Lung (tissue), 12 donors: ENCODE data around the gene LGALS12. TPM values are rescaled to one million over a fixed set of nuclear protein-coding genes. Genes with fewer than 3 reads are reported as not detected.

Experiments used
- ATAC-seq: fragments of 200-7000 bp; cut with Tn5 transposase; one replicate; pipeline ENCODE4 v1.9.1; 2020; ENCODE audit warnings: moderate number of reproducible peaks; ENCODE audit not compliant: insufficient read depth, low FRiP score
- DNase-seq, 3 donors: peaks; one replicate each; pipeline ENCODE4 v3.0.0-alpha.2; 2013 to 2017
- H3K27ac ChIP-seq, 2 donors: one replicate each; pipeline ENCODE4 v1.5.1; 2013; ENCODE audit warnings: mild to moderate bottlenecking in 2 of 2, moderate library complexity in 2 of 2, control low read depth in 1 of 2, inconsistent platforms in 1 of 2, low read depth in 1 of 2, low read length in 1 of 2
- H3K27me3 ChIP-seq, 3 donors: one replicate each; pipeline ENCODE4 v1.5.1; 2013; ENCODE audit warnings: low read length in 2 of 3; ENCODE audit not compliant: control insufficient read depth in 3 of 3, insufficient read depth in 3 of 3
- H3K36me3 ChIP-seq, 4 donors: one replicate each; pipeline ENCODE4 v1.5.1; 2013; ENCODE audit warnings: low read length in 4 of 4, mild to moderate bottlenecking in 1 of 4, moderate library complexity in 1 of 4; ENCODE audit not compliant: control insufficient read depth in 4 of 4, insufficient read depth in 4 of 4
- H3K4me1 ChIP-seq, 5 donors: one replicate each; pipeline ENCODE4 v1.5.1; 2013; ENCODE audit warnings: low read length in 5 of 5, mild to moderate bottlenecking in 2 of 5, moderate library complexity in 1 of 5; ENCODE audit not compliant: control insufficient read depth in 5 of 5, insufficient read depth in 5 of 5
- H3K4me3 ChIP-seq: one replicate; pipeline ENCODE4 v1.5.1; 2013; ENCODE audit warnings: mild to moderate bottlenecking, control low read depth, moderate library complexity
- H3K9ac ChIP-seq, 2 donors: one replicate each; pipeline ENCODE4 v1.5.1; 2013; ENCODE audit warnings: low read length in 2 of 2, control low read depth in 1 of 2; ENCODE audit not compliant: insufficient read depth in 1 of 2
- H3K9me3 ChIP-seq, 4 donors: one replicate each; pipeline ENCODE4 v1.5.1; 2013; ENCODE audit warnings: low read length in 3 of 4, mild to moderate bottlenecking in 1 of 4, moderate library complexity in 1 of 4; ENCODE audit not compliant: control insufficient read depth in 4 of 4, insufficient read depth in 3 of 4
- CTCF ChIP-seq: IDR thresholded peaks from 2 replicates; pipeline ENCODE4 v1.5.1; 2012; ENCODE audit warnings: mild to moderate bottlenecking; ENCODE audit errors: control extremely low read depth, extremely low read depth
- WGBS, 2 donors: extraction: QIAGEN DNeasy Blood & Tissue Kit; methylation state at CpG; one replicate each; pipeline ENCODE4 v1.1.7; 2013; 5-methylcytosine and 5-hydroxymethylcytosine counted together
- polyA plus RNA-seq, 2 donors: library from polyadenylated mRNA; stranded (reverse); fragments of 200-250 nt; gene quantifications; one replicate each; pipeline ENCODE4 v1.2.1, GENCODE V29; 2013
- total RNA-seq, 2 donors: library from RNA; depleted of rRNA in 1 of 2; stranded (reverse); fragments of >200 nt in 1 of 2; gene quantifications; one replicate each; pipeline ENCODE4 v1.2.1, GENCODE V29; 2014 to 2021
- donor health status: control.
- donor health status: control.
- donor health status: Bipolar disorder and iron deficiency.
- donor health status: healthy.
- donor health status: DM: yes; HTN: yes; CAD: no.

Gene LGALS12
- total and polyA plus RNA-seq, 4 donors = 0.43 to 1.3 (median 0.87) TPM

DNA sequence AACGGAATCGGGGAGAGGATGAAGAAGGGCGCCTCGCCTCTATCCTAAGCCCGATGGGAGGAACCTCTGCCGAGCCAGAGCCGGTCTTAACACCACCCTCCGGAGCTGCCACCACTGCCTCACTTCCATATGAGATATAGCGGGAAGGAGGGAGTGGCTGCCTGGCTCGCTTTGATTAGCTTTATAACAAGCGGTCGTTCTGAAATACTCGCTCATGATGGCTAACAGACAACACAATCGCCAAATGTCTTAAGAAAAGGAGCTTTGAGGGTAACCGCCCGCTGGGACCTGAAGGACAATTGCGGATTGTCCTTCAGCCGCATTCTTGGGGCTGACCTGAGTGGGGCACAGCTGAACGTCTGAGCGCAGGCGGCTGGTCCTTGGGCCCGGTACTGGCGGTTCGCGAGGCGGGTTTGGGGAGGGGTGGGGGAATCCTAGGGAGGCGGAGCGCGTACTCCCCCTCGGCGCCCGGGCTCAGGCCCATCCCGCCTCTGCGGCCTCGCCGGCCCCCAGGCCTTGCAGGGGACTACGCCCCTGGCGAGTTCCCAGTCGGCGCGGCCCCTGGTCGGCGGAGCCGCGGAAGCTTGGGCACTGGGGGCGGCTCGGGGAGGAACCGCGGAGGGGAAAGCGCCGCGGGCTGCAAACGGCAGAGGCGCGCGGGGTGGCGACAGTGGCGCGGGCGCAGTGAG lies 15.2 kb upstream of the LGALS12 start, which contains the start of gene PLAAT5:
Gene PLAAT5 (minus strand): TSS at position 617 of the 689 bp plus-strand sequence. CDS start 133 bp downstream, at position 484.
- ATAC-seq (peak; percentile 68), DNase-seq (peak; percentile 49 to 67 (median 51))
- H3K9ac ChIP-seq = peak within 1 kb of the TSS in 1 of 2 donors; percentile 72
- no peak for TF ChIP-seq CTCF
- H3K36me3 ChIP-seq = no peaks in the 10 kb centered on the region
- peaks cover 0 to 10% (median 6%) of the 10 kb centered on the region in 5 donors for H3K4me1 ChIP-seq
- peak within 1 kb of the TSS; percentile 52 for H3K4me3 ChIP-seq
- no peaks in the 10 kb centered on the region for H3K9me3 ChIP-seq
- H3K27ac ChIP-seq = peak within 1 kb of the TSS in 1 of 2 donors; percentile 84
- peaks cover 0 to 18% (median 0%) of the 10 kb centered on the region in 3 donors for H3K27me3 ChIP-seq
- WGBS, 2 donors = 11 to 12% methylated on average over 59 to 60 of the region's 60 CpGs

GRCh38 chr11:63491240-63491587 lies 14.7 kb upstream of the LGALS12 start:
- H3K27ac ChIP-seq = peak overlapping the region in 1 of 2 donors; percentile 84
- TF ChIP-seq CTCF = no peak
- no peaks in the 10 kb centered on the region for H3K36me3 ChIP-seq
- peaks cover 0 to 10% (median 6%) of the 10 kb centered on the region in 5 donors for H3K4me1 ChIP-seq
- no peaks in the 10 kb centered on the region for H3K9me3 ChIP-seq
- DNase-seq (no peak), ATAC-seq (no peak)
- H3K4me3 ChIP-seq = peak overlapping the region; percentile 52
- H3K27me3 ChIP-seq = peaks cover 0 to 18% (median 0%) of the 10 kb centered on the region in 3 donors
- 2% methylated on average over 13 of the region's 13 CpGs for WGBS, 2 donors
- peak overlapping the region in 1 of 2 donors; percentile 72 for H3K9ac ChIP-seq

- H3K4me1 ChIP-seq = peaks cover 0 to 10% (median 6%) of the 10 kb centered on the region in 5 donors
- H3K4me3 ChIP-seq = no peak overlapping the region
- no peak for ATAC-seq
Observed at GRCh38 chr11:63491636-63492372, 14.1 kb upstream of the LGALS12 start.

More at GRCh38 chr11:63491636-63492372, 14.1 kb upstream of the LGALS12 start:
- H3K36me3 ChIP-seq = no peaks in the 10 kb centered on the region
- peaks cover 0 to 18% (median 0%) of the 10 kb centered on the region in 3 donors for H3K27me3 ChIP-seq
- peak in 2 of 3 donors; percentile 30 to 50 for DNase-seq
- H3K9ac ChIP-seq = peak overlapping the region in 1 of 2 donors; percentile 72
- WGBS, 2 donors = 29 to 45% methylated on average over 11 of the region's 11 CpGs
- no peaks in the 10 kb centered on the region for H3K9me3 ChIP-seq
- no peak overlapping the region for H3K27ac ChIP-seq
- TF ChIP-seq CTCF = no peak
